ENCODE measurements around the gene NFATC2. TPM values are rescaled to one million over a fixed set of nuclear protein-coding genes. Genes with fewer than 3 reads are reported as not detected.

Gene NFATC2
- total RNA-seq, 1 donor from 2014 or later, result 1.9 TPM

DNA sequence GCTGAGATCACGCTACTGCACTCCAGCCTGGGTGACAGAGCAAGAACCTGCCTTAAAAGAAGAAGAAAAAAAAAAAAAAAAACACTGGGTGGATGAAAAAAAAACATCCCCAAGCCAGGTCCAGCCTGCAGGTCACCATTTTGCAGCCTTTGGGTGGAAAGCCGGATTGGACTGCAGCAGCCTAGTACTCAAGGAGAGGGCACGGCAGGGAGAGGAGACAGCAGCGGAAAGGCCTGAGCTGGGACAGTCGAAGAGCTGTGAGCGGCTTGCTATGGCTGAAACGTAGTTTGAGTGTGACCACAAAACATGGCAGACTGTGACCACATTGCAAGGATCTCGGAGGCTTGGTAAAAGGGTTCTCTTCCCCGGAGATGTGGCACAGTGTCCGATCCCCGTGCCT is 173.0 kb downstream of the NFATC2 start:
- Mint-ChIP-seq H3K4me3 (no peak overlapping the region), H3K27ac (ENCODE audit: unreplicated experiment) (no peak overlapping the region), H3K9me3 (peaks cover 3% of the 10 kb centered on the region), H3K36me3 (ENCODE audit: low read depth) (no peaks in the 10 kb centered on the region), H3K4me1 (peaks cover 8% of the 10 kb centered on the region), H3K27me3 (ENCODE audit: low read depth) (no peaks in the 10 kb centered on the region)
- no peak for TF ChIP-seq CTCF (conservative IDR thresholded peaks at IDR 0.05)
- DNase-seq (ENCODE audit: low read depth, low spot score), result no peak

- peaks cover 8% of the 10 kb centered on the region for H3K4me1 Mint-ChIP-seq
- peaks cover 6% of the 10 kb centered on the region for H3K9me3 Mint-ChIP-seq
- TF ChIP-seq CTCF (conservative IDR thresholded peaks at IDR 0.05), result no peak
- peak overlapping the region; percentile 25 for H3K27ac Mint-ChIP-seq (ENCODE audit: unreplicated experiment)
- no peak overlapping the region for H3K4me3 Mint-ChIP-seq
- no peak for DNase-seq (ENCODE audit: low read depth, low spot score)
- H3K27me3 Mint-ChIP-seq (ENCODE audit: low read depth), result no peaks in the 10 kb centered on the region
- H3K36me3 Mint-ChIP-seq (ENCODE audit: low read depth), result peaks cover 2% of the 10 kb centered on the region
These were observed 173.9 kb downstream of the NFATC2 start for GRCh38 chr20:51368461-51369211.

- TF ChIP-seq CTCF (conservative IDR thresholded peaks at IDR 0.05), result no peak
- Mint-ChIP-seq H3K4me1 (peaks cover 6% of the 10 kb centered on the region), H3K9me3 (peaks cover 8% of the 10 kb centered on the region), H3K36me3 (ENCODE audit: low read depth) (peaks cover 2% of the 10 kb centered on the region), H3K4me3 (no peak overlapping the region), H3K27ac (ENCODE audit: unreplicated experiment) (no peak overlapping the region), H3K27me3 (ENCODE audit: low read depth) (no peaks in the 10 kb centered on the region)
- DNase-seq (ENCODE audit: low read depth, low spot score), result no peak
These were observed 176.2 kb downstream of the NFATC2 start for GRCh38 chr20:51366155-51366886.

- no peak for DNase-seq (ENCODE audit: low read depth, low spot score)
- H3K36me3 Mint-ChIP-seq (ENCODE audit: low read depth), result peaks cover 2% of the 10 kb centered on the region
- H3K4me3 Mint-ChIP-seq, result no peak overlapping the region
- H3K27ac Mint-ChIP-seq (ENCODE audit: unreplicated experiment), result no peak overlapping the region
- H3K27me3 Mint-ChIP-seq (ENCODE audit: low read depth), result no peaks in the 10 kb centered on the region
- peaks cover 11% of the 10 kb centered on the region for H3K4me1 Mint-ChIP-seq
- H3K9me3 Mint-ChIP-seq, result peaks cover 8% of the 10 kb centered on the region
- TF ChIP-seq CTCF (conservative IDR thresholded peaks at IDR 0.05), result no peak
These were observed 176.8 kb downstream of the NFATC2 start for GRCh38 chr20:51365670-51366069.

DNA sequence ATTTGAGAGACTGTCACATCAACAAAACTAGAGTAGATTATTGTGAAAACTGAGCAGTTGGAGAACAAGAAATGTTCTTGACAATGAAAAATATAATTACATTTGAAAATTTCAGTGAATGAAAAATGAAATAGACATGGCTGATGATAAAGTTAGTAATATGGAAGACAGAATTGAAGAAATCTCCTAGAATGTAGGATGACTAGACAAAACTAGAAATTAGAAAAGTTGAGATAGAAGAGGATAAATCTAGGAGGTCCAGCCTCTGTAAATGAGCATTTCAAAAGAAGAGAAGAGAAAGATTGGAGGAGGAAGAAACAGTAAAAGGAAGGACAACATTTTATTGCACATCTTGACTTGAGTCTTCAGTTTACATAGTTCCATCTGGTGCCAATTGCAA is 178.7 kb downstream of the NFATC2 start:
- DNase-seq (ENCODE audit: low read depth, low spot score), result no peak
- Mint-ChIP-seq H3K4me3 (no peak overlapping the region), H3K9me3 (peaks cover 8% of the 10 kb centered on the region), H3K27me3 (ENCODE audit: low read depth) (no peaks in the 10 kb centered on the region), H3K27ac (ENCODE audit: unreplicated experiment) (no peak overlapping the region), H3K4me1 (peaks cover 11% of the 10 kb centered on the region), H3K36me3 (ENCODE audit: low read depth) (peaks cover 2% of the 10 kb centered on the region)
- TF ChIP-seq CTCF (conservative IDR thresholded peaks at IDR 0.05), result no peak
